Measurements from ENCODE around the gene EXD2. TPM values are rescaled to one million over a fixed set of nuclear protein-coding genes. Genes with fewer than 3 reads are reported as not detected.

The EXD2 gene
- total RNA-seq, 1 experiment from 2014 or later, result 13.0 TPM

DNA sequence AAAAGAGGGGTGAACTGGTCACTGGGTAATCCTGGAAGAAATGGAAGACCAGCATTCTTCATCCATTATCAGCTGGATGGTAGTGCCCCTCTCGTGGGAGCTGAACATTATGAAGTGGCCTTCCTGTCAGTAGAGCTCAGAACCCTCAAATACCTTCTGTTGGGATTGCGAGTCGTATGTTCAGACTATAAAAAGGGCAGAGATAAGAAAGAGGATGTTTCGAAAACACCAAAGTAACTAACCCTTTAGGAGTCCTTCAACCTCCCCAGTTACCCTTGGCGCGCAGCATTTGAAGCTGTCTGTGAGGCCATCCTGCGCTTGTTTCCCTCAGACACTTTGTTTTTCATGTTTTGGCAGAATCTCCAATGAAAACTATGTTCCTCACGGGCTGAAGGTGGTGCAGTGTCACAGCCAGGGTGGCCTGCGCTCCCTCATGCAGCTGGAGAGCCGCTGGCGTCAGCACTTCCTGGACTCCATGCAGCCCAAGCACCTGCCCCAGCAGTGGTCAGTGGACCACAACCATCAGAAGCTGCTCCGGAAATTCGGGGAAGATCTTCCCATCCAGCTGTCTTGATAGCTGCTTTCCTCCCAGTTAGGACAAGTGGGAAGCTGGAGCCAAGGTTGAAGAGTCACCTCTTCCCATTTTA, 49.4 kb downstream of the EXD2 start:
- in situ Hi-C loops (cut with HindIII; ENCODE audit: low pct_unique_long_range_greater_than_20kb, low sequenced_read_pairs), result no loop called here
- no peak for DNase-seq (ENCODE audit: low read depth)

DNA sequence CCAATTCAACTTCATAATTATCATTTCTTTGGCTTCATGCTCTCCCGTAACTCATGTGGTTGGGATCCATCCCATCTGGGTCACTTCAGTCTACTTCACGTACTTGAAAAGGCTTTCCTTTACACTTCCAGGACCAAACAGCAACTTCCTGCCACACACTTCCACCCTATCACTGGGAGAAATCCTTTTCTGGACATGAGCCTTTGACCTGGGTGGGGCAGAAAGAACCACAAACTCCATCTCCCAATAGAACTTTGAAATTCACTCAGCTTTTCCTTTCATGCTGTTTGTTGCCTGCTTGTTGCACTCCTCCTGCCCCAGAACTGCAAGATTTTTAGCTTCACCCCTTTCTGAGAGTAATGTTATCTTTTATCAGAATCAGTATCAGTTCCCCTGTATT, 50.3 kb downstream of the EXD2 start:
- in situ Hi-C loops (cut with HindIII; ENCODE audit: low pct_unique_long_range_greater_than_20kb, low sequenced_read_pairs), result no loop called here
- DNase-seq (ENCODE audit: low read depth), result no peak

DNA sequence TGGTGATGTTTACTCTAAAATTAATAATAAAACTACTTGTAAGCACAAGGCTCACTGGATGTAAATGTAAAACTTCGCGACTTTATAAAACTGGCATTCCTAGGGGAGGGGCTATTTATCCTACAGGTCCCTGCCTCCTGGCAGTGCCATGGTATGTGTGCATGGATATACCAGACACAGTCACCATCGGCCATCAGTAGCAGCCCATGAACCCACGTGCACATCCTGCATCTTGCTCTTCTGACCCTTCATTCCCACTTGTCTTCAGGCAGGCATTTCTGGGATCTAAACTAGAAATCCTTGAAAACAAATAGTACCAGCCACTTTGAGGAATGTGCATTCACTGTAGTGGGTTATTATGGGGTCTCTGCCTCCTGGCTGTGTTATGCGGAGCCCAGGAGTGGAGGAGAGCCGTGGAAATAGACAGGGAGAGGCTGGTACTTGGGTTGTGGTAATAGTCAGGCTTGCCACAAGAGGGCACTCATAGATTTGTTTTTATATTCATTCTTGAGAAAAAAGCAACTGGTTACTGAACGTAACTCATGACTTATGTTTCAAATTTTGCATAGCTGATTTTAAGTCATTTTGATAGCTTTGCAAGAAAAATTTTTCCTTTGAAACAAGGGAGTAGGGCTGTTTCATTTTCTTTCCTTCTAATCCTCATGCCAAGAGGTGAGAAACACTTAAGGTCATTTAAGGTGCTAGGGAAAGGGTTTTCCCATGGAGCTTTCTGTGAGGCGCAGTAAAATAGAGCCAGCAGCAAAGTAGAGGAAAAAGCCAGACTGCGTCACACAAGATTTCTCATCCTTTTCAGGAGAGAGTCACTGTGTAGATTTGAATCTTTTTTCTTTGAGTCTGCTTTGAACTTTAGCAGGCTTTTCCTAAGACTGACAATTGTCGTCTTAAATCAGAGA, 51.3 kb downstream of the EXD2 start:
- in situ Hi-C loops (cut with HindIII; ENCODE audit: low pct_unique_long_range_greater_than_20kb, low sequenced_read_pairs), result no loop called here

DNA sequence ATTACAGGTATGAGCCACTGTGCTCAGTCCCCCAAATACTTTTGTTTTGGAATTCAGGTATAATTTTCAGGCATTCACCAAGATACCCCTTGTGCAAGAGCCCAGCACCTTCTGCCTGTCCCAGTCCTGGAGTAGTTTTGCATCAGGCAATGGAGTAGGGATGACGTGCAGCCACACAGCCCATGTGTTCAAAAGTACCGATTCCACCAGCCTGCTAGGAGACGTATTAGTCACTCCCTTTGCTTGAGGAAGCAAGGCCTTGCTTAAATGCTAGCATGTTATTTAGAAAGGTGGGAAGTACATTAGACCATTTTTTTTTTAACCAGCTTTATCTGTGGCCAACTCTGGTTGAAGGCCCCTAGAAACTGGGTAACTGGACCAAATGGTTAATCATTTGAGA, 53.6 kb downstream of the EXD2 start:
- no peak for DNase-seq (ENCODE audit: low read depth)
- in situ Hi-C loops (cut with HindIII; ENCODE audit: low pct_unique_long_range_greater_than_20kb, low sequenced_read_pairs), result no loop called here

More for the DNA sequence above, 51.3 kb downstream of the EXD2 start:
- DNase-seq (ENCODE audit: low read depth), result peak; percentile 49

- no peak for DNase-seq (ENCODE audit: low read depth)
- in situ Hi-C loops (cut with HindIII; ENCODE audit: low pct_unique_long_range_greater_than_20kb, low sequenced_read_pairs), result no loop called here
These were observed 55.0 kb downstream of the EXD2 start for GRCh38 chr14:69246331-69246730.

GRCh38 chr14:69247676-69248440, 56.6 kb downstream of the EXD2 start:
- no peak for DNase-seq (ENCODE audit: low read depth)
- in situ Hi-C loops (cut with HindIII; ENCODE audit: low pct_unique_long_range_greater_than_20kb, low sequenced_read_pairs), result no loop called here

DNA sequence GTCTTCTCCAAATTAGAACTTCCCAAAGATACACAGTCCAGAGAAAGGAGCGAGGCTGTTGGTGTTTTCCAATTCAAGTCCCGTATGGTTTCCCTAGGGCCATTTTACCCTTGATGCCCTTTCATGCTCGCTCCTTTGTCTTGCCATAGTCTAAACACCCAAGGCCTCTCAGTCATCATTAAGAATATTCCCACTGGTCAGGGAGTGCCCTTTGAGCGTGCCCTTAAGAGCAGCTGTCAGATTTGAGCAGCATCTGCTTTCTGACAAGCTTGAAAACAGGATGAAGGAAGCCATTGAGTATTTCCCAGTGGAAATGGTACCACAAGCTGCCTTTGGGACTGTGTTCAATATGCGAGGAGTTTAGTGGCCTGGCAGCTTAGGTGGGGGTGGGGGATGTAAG, 58.3 kb downstream of the EXD2 start:
- DNase-seq (ENCODE audit: low read depth), result no peak
- in situ Hi-C loops (cut with HindIII; ENCODE audit: low pct_unique_long_range_greater_than_20kb, low sequenced_read_pairs), result no loop called here

DNA sequence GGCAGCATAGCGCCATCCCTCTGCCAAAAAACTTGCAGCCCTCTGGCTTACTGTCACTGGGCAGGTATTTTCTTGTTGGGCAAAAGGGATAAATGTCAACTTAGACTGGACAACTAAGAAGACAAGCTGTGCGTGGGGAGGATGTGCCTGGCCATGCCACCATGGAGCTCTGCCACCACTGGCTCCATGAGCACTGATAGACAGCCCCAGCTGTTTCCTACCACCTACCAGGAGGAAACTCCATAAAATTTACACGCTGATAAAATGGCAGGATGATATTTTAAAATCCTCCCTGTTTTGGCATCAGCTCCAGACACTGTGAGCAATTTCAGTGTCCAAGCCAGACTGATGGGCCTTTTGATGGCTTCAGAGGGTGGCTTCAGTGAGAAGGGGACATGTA, 61.6 kb downstream of the EXD2 start:
- no peak for DNase-seq (ENCODE audit: low read depth)
- in situ Hi-C loops (cut with HindIII; ENCODE audit: low pct_unique_long_range_greater_than_20kb, low sequenced_read_pairs), result no loop called here

- no peak for DNase-seq (ENCODE audit: low read depth)
- in situ Hi-C loops (cut with HindIII; ENCODE audit: low pct_unique_long_range_greater_than_20kb, low sequenced_read_pairs), result no loop called here
These were observed 67.8 kb downstream of the EXD2 start for GRCh38 chr14:69259168-69259526.

- DNase-seq (ENCODE audit: low read depth), result peak; percentile 8
- in situ Hi-C loops (cut with HindIII; ENCODE audit: low pct_unique_long_range_greater_than_20kb, low sequenced_read_pairs), result no loop called here
These were observed 68.4 kb downstream of the EXD2 start, which contains the start of gene GALNT16 for GRCh38 chr14:69259527-69260189. TSS of gene GALNT16 (plus strand) at chr14:69260158. CDS start at chr14:69260291, 133 bp downstream.

GRCh38 chr14:69260190-69260860, 69.0 kb downstream of the EXD2 start:
- DNase-seq (ENCODE audit: low read depth), result no peak
- in situ Hi-C loops (cut with HindIII; ENCODE audit: low pct_unique_long_range_greater_than_20kb, low sequenced_read_pairs), result no loop called here

DNA sequence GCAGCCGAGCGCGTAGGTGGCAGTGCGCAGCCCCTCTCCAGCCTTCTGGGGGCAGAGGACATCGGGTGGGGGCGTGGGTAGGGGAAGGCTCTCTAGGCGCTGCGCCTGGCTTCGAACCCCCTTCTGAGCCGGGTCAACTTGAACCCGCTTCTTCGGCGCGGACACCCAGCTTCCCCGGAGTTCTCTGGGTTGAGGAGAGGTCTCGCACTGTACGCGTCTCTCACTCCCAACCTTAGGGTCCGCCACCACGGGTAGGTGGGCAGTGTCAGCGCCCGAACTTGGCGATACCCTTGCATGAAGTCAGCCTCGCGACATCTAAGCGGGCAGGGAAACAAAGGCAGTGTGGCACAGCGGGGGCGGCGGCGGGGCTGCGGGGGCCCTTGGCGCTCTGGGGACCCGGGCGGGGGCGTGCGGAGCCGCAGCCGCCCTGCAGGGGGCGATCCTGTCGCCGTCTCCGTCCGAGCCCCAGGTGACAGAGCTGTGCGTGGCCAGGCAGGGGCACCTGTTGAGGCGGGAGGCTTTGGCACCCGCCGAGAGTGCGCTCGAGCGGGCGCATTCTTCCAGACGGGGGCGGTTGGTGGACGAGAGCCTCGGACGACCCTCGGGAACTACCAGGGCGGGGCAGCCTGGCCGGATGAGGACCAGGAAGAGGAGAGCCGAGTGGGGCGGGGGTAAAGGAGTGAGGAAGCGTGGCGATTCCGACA, 69.7 kb downstream of the EXD2 start:
- no peak for DNase-seq (ENCODE audit: low read depth)
- in situ Hi-C loops (cut with HindIII; ENCODE audit: low pct_unique_long_range_greater_than_20kb, low sequenced_read_pairs), result no loop called here

GRCh38 chr14:69261761-69262331, 70.5 kb downstream of the EXD2 start:
- in situ Hi-C loops (cut with HindIII; ENCODE audit: low pct_unique_long_range_greater_than_20kb, low sequenced_read_pairs), result no loop called here
- no peak for DNase-seq (ENCODE audit: low read depth)

GRCh38 chr14:69262516-69262915, 71.2 kb downstream of the EXD2 start:
- in situ Hi-C loops (cut with HindIII; ENCODE audit: low pct_unique_long_range_greater_than_20kb, low sequenced_read_pairs), result no loop called here
- DNase-seq (ENCODE audit: low read depth), result no peak

GRCh38 chr14:69263364-69263763, 72.1 kb downstream of the EXD2 start:
- DNase-seq (ENCODE audit: low read depth), result no peak
- in situ Hi-C loops (cut with HindIII; ENCODE audit: low pct_unique_long_range_greater_than_20kb, low sequenced_read_pairs), result no loop called here

DNA sequence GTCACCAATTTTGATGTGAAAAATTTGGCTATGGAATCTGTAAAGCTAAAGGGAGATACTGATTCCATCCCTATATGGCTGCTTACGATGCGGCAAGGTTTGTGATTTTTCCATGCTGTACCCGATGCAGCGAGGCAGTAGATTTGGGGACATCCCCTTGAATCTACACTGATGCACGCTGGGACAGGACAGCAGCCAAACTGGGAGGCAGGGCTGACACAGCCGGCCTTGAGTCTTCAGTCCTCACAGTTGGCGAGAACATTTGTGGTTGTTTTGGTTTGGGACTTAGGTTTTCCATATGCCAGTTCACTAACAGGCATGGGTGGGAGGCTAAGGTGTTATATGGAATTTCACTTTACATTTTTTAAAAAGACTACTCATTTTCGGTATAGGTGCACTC, 72.5 kb downstream of the EXD2 start:
- in situ Hi-C loops (cut with HindIII; ENCODE audit: low pct_unique_long_range_greater_than_20kb, low sequenced_read_pairs), result no loop called here

More for the DNA sequence above, 72.5 kb downstream of the EXD2 start:
- DNase-seq (ENCODE audit: low read depth), result no peak

Data from Caki2 (cell line).